H1 (cell line): ENCODE results near the gene SEPTIN7. TPM values are rescaled to one million over a fixed set of nuclear protein-coding genes. Genes with fewer than 3 reads are reported as not detected.

Experiments
- ATF3 ChIP-seq: IDR thresholded peaks from 2 replicates; pipeline ENCODE4 v1.6.1; 2011; ENCODE audit warnings: low read depth, mild to moderate bottlenecking, low read length; ENCODE audit not compliant: insufficient read depth
- CTCF ChIP-seq, 3 experiments: IDR thresholded peaks; 1 replicate in 2 of 3; 2 replicates in 1 of 3; pipeline versions ENCODE4 v1.5.1 to v1.6.1; 2011; ENCODE audit warnings: low read length in 3 of 3, mild to moderate bottlenecking in 3 of 3, inconsistent platforms in 2 of 3, low read depth in 1 of 3, moderate library complexity in 1 of 3; ENCODE audit not compliant: insufficient read depth in 1 of 3; ENCODE audit errors: control extremely low read depth in 1 of 3
- GTF2F1 ChIP-seq: IDR thresholded peaks from 2 replicates; pipeline ENCODE4 v1.6.1; 2012; ENCODE audit warnings: low read depth, low read length, improper control_type of control experiment, borderline replicate concordance
- KDM4A ChIP-seq: IDR thresholded peaks from one replicate; pipeline ENCODE4 v1.7.1; 2012; ENCODE audit warnings: low read depth, mild to moderate bottlenecking, moderate library complexity, low read length, inconsistent platforms; ENCODE audit not compliant: severe bottlenecking
- RNF2 ChIP-seq: fragments of 200-900, 300-1000 bp; sonication (generic); IDR thresholded peaks from 2 replicates; pipeline ENCODE4 v1.7.1; 2016; ENCODE audit warnings: borderline replicate concordance, low read depth, mild to moderate bottlenecking, antibody characterized with exemption, low read length; ENCODE audit not compliant: poor library complexity, severe bottlenecking; ENCODE audit errors: missing control alignments
- SIN3A ChIP-seq, 2 experiments: IDR thresholded peaks in 1 of 2; conservative IDR thresholded peaks in 1 of 2; 2 replicates each; pipeline ENCODE4 v1.6.1; 2011 to 2012; ENCODE audit warnings: low read length in 2 of 2, improper control_type of control experiment in 1 of 2, low read depth in 1 of 2, mild to moderate bottlenecking in 1 of 2
- SP1 ChIP-seq: IDR thresholded peaks from 2 replicates; pipeline ENCODE4 v1.6.1; 2011; ENCODE audit warnings: low read depth, low read length
- SP4 ChIP-seq: IDR thresholded peaks from 2 replicates; pipeline ENCODE4 v1.6.1; 2012; ENCODE audit warnings: low read length, inconsistent platforms
- polyA plus RNA-seq, 7 experiments: library from polyadenylated mRNA; depleted of rRNA in 3 of 7; stranded (reverse) in 5 of 7; unstranded in 2 of 7; fragments of >200 nt in 5 of 7; fragments of 200-250 nt in 2 of 7; gene quantifications; 1 replicate in 5 of 7; 2 replicates in 1 of 7; 4 replicates in 1 of 7; pipeline versions ENCODE4 v1.2.1 to v1.2.3, GENCODE V29; 2011 to 2013; ENCODE audit warnings: missing spikeins in 2 of 7, mixed read lengths in 2 of 7
- total RNA-seq: library from RNA; stranded (reverse); fragmentation: NEBNext Ultra II Directional; extraction: Animal tissue kit (Norgen Biotek cat#: 25700); gene quantifications from 2 replicates; pipeline ENCODE4 v1.2.1, GENCODE V29; 2021

The SEPTIN7 gene
- total and polyA plus RNA-seq, 2 of the 8 experiments (the other 6 are each of a cell fraction or from before 2014, with no cell fraction given): 85.3 to 183 TPM

- no peak for TF ChIP-seq ATF3
- no peak for TF ChIP-seq KDM4A
- no peak for TF ChIP-seq GTF2F1
- TF ChIP-seq SIN3A (conservative IDR thresholded peaks at IDR 0.05 in 1 of 2, IDR thresholded peaks at IDR 0.05 in 1 of 2; ENCODE audit: low read depth in 1 of 2, low read length in 2 of 2): no peak
- no peak for TF ChIP-seq CTCF (IDR thresholded peaks at IDR 0.05; ENCODE audit: control extremely low read depth in 1 of 3, insufficient read depth in 1 of 3, low read depth in 1 of 3, low read length in 3 of 3)
- TF ChIP-seq SP1: no peak
- TF ChIP-seq SP4: no peak
- TF ChIP-seq RNF2: no peak
Measured at GRCh38 chr7:35797311-35797710, 3.5 kb upstream of the SEPTIN7 start (continued).
